GM12878 (cell line): ENCODE results near the gene GPSM3. TPM values are rescaled to one million over a fixed set of nuclear protein-coding genes. Genes with fewer than 3 reads are reported as not detected.

Experiments
- ATF2 ChIP-seq: IDR thresholded peaks from 2 replicates; pipeline ENCODE4 v1.6.1; 2012; ENCODE audit warnings: low read length, inconsistent platforms
- BACH1 ChIP-seq: fragments of 450-650 bp; IDR thresholded peaks from 2 replicates; pipeline ENCODE4 v1.6.1; 2017; ENCODE audit warnings: mild to moderate bottlenecking, borderline replicate concordance
- CHD4 ChIP-seq: fragments of 200-600 bp; sonication (generic); IDR thresholded peaks from 2 replicates; pipeline ENCODE4 v1.6.1; 2016; ENCODE audit warnings: mild to moderate bottlenecking
- CREB1 ChIP-seq: IDR thresholded peaks from 2 replicates; pipeline ENCODE4 v1.6.1; 2012; ENCODE audit warnings: low read depth, mild to moderate bottlenecking, inconsistent platforms
- E2F8 ChIP-seq: fragments of 450-650 bp; IDR thresholded peaks from 2 replicates; pipeline ENCODE4 v1.6.1; 2018; ENCODE audit warnings: mild to moderate bottlenecking, low read depth, moderate library complexity; ENCODE audit not compliant: partially characterized antibody
- FOS ChIP-seq: IDR thresholded peaks from 3 replicates; pipeline ENCODE4 v1.6.1; 2011; ENCODE audit warnings: borderline replicate concordance; ENCODE audit not compliant: insufficient read length; ENCODE audit errors: extremely low read depth
- JUND ChIP-seq: IDR thresholded peaks from 2 replicates; pipeline ENCODE4 v1.6.1; 2012; ENCODE audit warnings: low read depth, mild to moderate bottlenecking, low read length, improper control_type of control experiment, moderate library complexity
- LARP7 ChIP-seq: fragments of 450-650 bp; IDR thresholded peaks from 2 replicates; pipeline ENCODE4 v1.6.1; 2017; ENCODE audit warnings: mild to moderate bottlenecking
- MEF2A ChIP-seq: IDR thresholded peaks from 2 replicates; pipeline ENCODE4 v1.6.1; 2011; ENCODE audit warnings: low read depth, mild to moderate bottlenecking, low read length, moderate library complexity; ENCODE audit not compliant: insufficient read depth
- MEF2B ChIP-seq: fragments of 450-650 bp; IDR thresholded peaks from 2 replicates; pipeline ENCODE4 v1.6.1; 2018; ENCODE audit warnings: mild to moderate bottlenecking, moderate library complexity; ENCODE audit not compliant: partially characterized antibody, poor library complexity, severe bottlenecking
- POLR2AphosphoS2 ChIP-seq: IDR thresholded peaks from 2 replicates; pipeline ENCODE4 v1.6.1; 2011; ENCODE audit warnings: low read depth, mild to moderate bottlenecking, low read length, improper control_type of control experiment, moderate library complexity
- SRF ChIP-seq, 2 experiments: IDR thresholded peaks; 2 replicates each; pipeline ENCODE4 v1.6.1; 2011; ENCODE audit warnings: low read depth in 2 of 2, low read length in 2 of 2, mild to moderate bottlenecking in 1 of 2, moderate library complexity in 1 of 2
- TCF3 ChIP-seq: IDR thresholded peaks from 2 replicates; pipeline ENCODE4 v1.6.1; 2012; ENCODE audit warnings: low read depth, mild to moderate bottlenecking, low read length, borderline replicate concordance; ENCODE audit not compliant: insufficient read depth
- ZNF207 ChIP-seq: fragments of 450-650 bp; IDR thresholded peaks from 2 replicates; pipeline ENCODE4 v1.6.1; 2014; ENCODE audit warnings: antibody characterized with exemption, mild to moderate bottlenecking, borderline replicate concordance
- ZNF622 ChIP-seq: fragments of 450-650 bp; IDR thresholded peaks from 2 replicates; pipeline ENCODE4 v1.6.1; 2017; ENCODE audit warnings: mild to moderate bottlenecking, inconsistent platforms
- polyA plus RNA-seq, 11 experiments: library from polyadenylated mRNA; depleted of rRNA in 4 of 11; unstranded in 6 of 11; stranded (reverse) in 5 of 11; fragments of >200 nt; fragmentation: Nextera tagmentation in 4 of 11; fragmentation: Illumina TruSeq in 1 of 11; extraction: Ambion mirVana in 4 of 11; extraction: Trizol in 1 of 11; gene quantifications; 1 replicate in 1 of 11; 2 replicates in 10 of 11; pipeline versions ENCODE4 v1.2.1 to v1.2.3, GENCODE V29; 2011 to 2016; ENCODE audit warnings: inconsistent platforms in 2 of 11, missing spikeins in 2 of 11, low read depth in 1 of 11
- total RNA-seq, 4 experiments: library from RNA; depleted of rRNA in 3 of 4; stranded (reverse); fragments of >200 nt in 3 of 4; fragmentation: Illumina TruSeq in 1 of 4; extraction: Trizol in 1 of 4; gene quantifications; 2 replicates each; pipeline versions ENCODE4 v1.2.1 to v1.2.3, GENCODE V29; 2013 to 2021
- TF ChIP-seq, protein P1 (sequence below): fragments of 450-650 bp; IDR thresholded peaks from 2 replicates; pipeline ENCODE4 v1.6.1; 2017; ENCODE audit warnings: mild to moderate bottlenecking, moderate library complexity
- TF ChIP-seq, protein P2 (sequence below): IDR thresholded peaks from 2 replicates; pipeline ENCODE4 v1.6.1; 2012; ENCODE audit warnings: low read depth, low read length, improper control_type of control experiment
- TF ChIP-seq, protein P3 (sequence below): fragments of 450-650 bp; IDR thresholded peaks from 2 replicates; pipeline ENCODE4 v1.6.1; 2017; ENCODE audit warnings: borderline replicate concordance

The GPSM3 gene
- total and polyA plus RNA-seq, 10 of the 15 experiments (the other 5 are each of a cell fraction or from before 2014, with no cell fraction given) = 22.0 to 137 (median 113) TPM

DNA sequence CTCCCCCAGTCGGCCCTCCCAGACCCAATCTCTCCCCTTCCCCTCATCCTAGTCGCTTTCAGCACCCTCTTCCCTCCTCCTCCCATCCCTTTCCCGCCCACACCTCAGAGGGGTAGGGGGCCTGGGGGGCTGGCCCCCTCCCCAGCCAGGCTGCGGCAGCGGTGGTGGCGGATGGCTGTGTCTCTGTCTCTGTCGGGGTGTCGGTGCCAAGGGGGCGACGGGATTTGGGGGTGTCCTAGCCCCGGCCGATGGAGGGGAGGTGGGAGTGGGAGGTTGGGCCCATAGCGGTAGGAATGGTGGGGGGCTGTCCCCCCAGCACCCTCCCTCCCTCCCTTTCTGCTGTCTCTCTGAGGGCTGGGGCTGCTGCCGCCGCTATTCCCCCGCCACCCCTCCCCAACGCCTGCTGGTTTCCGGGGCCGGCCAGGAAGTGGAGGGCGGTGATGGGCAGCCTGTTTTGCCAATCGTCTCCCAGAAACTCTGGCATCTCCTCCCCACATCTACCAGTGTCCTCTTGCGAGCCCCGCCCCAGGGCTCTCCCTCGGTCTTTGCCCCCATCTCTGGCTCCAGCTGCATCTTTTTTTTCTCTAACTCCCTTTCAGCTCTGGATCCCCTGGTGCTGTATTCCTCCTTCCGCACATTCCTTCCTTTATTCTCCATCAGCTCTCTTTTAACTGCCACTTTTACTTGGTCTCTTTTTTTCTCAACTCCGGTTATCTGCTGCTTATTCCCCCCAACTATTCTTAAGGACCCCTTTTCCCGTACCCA is 16.6 kb downstream of the GPSM3 start, which contains the start of gene AGPAT1 (continued):
- no peak for TF ChIP-seq E2F8
- TF ChIP-seq FOS = no peak
- peak; percentile 69 for TF ChIP-seq CREB1
- TF ChIP-seq MEF2B = no peak
- no peak for TF ChIP-seq SRF (IDR thresholded peaks at IDR 0.05; ENCODE audit: low read depth in 2 of 2, low read length in 2 of 2)
- no peak for TF ChIP-seq ZNF207
- peak; percentile 42; the same call in 1 of the 2 replicates for TF ChIP-seq LARP7
- TF ChIP-seq ZNF622 = no peak
- TF ChIP-seq ATF2 = no peak
- no peak for TF ChIP-seq CHD4
- no peak for TF ChIP-seq JUND
- TF ChIP-seq, protein P1, sequence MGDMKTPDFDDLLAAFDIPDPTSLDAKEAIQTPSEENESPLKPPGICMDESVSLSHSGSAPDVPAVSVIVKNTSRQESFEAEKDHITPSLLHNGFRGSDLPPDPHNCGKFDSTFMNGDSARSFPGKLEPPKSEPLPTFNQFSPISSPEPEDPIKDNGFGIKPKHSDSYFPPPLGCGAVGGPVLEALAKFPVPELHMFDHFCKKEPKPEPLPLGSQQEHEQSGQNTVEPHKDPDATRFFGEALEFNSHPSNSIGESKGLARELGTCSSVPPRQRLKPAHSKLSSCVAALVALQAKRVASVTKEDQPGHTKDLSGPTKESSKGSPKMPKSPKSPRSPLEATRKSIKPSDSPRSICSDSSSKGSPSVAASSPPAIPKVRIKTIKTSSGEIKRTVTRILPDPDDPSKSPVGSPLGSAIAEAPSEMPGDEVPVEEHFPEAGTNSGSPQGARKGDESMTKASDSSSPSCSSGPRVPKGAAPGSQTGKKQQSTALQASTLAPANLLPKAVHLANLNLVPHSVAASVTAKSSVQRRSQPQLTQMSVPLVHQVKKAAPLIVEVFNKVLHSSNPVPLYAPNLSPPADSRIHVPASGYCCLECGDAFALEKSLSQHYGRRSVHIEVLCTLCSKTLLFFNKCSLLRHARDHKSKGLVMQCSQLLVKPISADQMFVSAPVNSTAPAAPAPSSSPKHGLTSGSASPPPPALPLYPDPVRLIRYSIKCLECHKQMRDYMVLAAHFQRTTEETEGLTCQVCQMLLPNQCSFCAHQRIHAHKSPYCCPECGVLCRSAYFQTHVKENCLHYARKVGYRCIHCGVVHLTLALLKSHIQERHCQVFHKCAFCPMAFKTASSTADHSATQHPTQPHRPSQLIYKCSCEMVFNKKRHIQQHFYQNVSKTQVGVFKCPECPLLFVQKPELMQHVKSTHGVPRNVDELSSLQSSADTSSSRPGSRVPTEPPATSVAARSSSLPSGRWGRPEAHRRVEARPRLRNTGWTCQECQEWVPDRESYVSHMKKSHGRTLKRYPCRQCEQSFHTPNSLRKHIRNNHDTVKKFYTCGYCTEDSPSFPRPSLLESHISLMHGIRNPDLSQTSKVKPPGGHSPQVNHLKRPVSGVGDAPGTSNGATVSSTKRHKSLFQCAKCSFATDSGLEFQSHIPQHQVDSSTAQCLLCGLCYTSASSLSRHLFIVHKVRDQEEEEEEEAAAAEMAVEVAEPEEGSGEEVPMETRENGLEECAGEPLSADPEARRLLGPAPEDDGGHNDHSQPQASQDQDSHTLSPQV = no peak
- TF ChIP-seq, protein P2, sequence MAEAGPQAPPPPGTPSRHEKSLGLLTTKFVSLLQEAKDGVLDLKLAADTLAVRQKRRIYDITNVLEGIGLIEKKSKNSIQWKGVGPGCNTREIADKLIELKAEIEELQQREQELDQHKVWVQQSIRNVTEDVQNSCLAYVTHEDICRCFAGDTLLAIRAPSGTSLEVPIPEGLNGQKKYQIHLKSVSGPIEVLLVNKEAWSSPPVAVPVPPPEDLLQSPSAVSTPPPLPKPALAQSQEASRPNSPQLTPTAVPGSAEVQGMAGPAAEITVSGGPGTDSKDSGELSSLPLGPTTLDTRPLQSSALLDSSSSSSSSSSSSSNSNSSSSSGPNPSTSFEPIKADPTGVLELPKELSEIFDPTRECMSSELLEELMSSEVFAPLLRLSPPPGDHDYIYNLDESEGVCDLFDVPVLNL = no peak
- 0 out of 2 replicates have a peak, but pooled peaks have one; percentile 29 for TF ChIP-seq POLR2AphosphoS2
- peak; percentile 38; the same call in 1 of the 2 replicates for TF ChIP-seq BACH1
- no peak for TF ChIP-seq MEF2A
- no peak for TF ChIP-seq TCF3
- TF ChIP-seq, protein P3, sequence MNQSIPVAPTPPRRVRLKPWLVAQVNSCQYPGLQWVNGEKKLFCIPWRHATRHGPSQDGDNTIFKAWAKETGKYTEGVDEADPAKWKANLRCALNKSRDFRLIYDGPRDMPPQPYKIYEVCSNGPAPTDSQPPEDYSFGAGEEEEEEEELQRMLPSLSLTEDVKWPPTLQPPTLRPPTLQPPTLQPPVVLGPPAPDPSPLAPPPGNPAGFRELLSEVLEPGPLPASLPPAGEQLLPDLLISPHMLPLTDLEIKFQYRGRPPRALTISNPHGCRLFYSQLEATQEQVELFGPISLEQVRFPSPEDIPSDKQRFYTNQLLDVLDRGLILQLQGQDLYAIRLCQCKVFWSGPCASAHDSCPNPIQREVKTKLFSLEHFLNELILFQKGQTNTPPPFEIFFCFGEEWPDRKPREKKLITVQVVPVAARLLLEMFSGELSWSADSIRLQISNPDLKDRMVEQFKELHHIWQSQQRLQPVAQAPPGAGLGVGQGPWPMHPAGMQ = no peak
